Spleen (tissue), 7 donors: ENCODE results near the gene FNDC3A.

Experiments
- POLR2A ChIP-seq, 3 donors: fragments of 450-650 bp; IDR thresholded peaks; one replicate each; pipeline ENCODE4 v1.5.1; 2017; ENCODE audit warnings: antibody characterized with exemption in 3 of 3, mild to moderate bottlenecking in 1 of 3
- POLR2AphosphoS5 ChIP-seq, 3 donors: sonication (generic); formaldehyde crosslinking; IDR thresholded peaks; one replicate each; pipeline ENCODE4 v1.5.1; 2017; ENCODE audit warnings: antibody characterized with exemption in 3 of 3
- TF ChIP-seq, protein P1 (sequence below), 11 experiments: fragments of 200-600 bp in 7 of 11; fragments of 450-650 bp in 4 of 11; sonication (generic) in 4 of 11; IDR thresholded peaks in 8 of 11; conservative IDR thresholded peaks in 3 of 11; 1 replicate in 7 of 11; 2 replicates in 4 of 11; pipeline versions ENCODE4 v1.4.0 to v1.8.0; 2016 to 2021; ENCODE audit warnings: antibody characterized with exemption in 11 of 11, inconsistent platforms in 4 of 11, mild to moderate bottlenecking in 1 of 11
- donor health status: DM: no; HTN: no; CAD: no; lungs with moderate emphysema.
- donor health status: DM: no; HTN: no; CAD: no.
- donor health status: DM: no; HTN: no; CAD: no.

DNA sequence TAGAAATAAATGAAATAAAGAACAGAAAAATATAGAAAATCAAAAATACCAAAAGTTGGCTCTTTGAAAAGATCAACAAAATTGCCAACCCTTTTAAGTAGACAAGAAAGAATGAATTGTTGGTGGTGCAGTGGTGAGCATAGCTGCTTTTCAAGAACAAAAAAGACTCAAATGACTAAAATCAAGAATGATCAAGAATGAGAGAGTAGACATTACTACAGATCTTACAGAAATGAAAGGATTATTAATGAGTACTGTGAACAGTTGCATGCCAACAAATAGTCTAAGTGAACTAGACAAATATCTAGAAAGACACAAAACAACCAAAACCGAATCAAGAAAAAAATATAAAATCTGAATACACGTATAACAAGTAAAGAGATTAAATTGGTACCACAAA, 53.9 kb downstream of the FNDC3A start:
- TF ChIP-seq POLR2A (IDR thresholded peaks at IDR 0.05) (no peak), POLR2AphosphoS5 (IDR thresholded peaks at IDR 0.05) (no peak)
- TF ChIP-seq, protein P1, sequence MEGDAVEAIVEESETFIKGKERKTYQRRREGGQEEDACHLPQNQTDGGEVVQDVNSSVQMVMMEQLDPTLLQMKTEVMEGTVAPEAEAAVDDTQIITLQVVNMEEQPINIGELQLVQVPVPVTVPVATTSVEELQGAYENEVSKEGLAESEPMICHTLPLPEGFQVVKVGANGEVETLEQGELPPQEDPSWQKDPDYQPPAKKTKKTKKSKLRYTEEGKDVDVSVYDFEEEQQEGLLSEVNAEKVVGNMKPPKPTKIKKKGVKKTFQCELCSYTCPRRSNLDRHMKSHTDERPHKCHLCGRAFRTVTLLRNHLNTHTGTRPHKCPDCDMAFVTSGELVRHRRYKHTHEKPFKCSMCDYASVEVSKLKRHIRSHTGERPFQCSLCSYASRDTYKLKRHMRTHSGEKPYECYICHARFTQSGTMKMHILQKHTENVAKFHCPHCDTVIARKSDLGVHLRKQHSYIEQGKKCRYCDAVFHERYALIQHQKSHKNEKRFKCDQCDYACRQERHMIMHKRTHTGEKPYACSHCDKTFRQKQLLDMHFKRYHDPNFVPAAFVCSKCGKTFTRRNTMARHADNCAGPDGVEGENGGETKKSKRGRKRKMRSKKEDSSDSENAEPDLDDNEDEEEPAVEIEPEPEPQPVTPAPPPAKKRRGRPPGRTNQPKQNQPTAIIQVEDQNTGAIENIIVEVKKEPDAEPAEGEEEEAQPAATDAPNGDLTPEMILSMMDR (IDR thresholded peaks at IDR 0.05 in 8 of 11, conservative IDR thresholded peaks at IDR 0.05 in 3 of 11), result no peak
